H1 (cell line): Measurements from ENCODE around the gene PML. TPM values are rescaled to one million over a fixed set of nuclear protein-coding genes. Genes with fewer than 3 reads are reported as not detected.
"Not testable (repeated sequence)": the region's sequence is repeated elsewhere in the genome, so short reads cannot be mapped to it uniquely, and the experiment has no call there.

Experiments used
- CTCF ChIA-PET: fragments of 300-600 bp; sonication (Branson Sonifier 250); formaldehyde crosslinking; loops from one replicate; lab custom pipeline; 2021; ENCODE audit not compliant: partially characterized antibody; lab: Charles Lee
- POLR2A ChIA-PET: fragments of 300-600 bp; sonication (Branson Sonifier 250); formaldehyde crosslinking; loops from one replicate; lab custom pipeline; 2021; ENCODE audit warnings: inconsistent platforms; ENCODE audit not compliant: partially characterized antibody; lab: Charles Lee
- DNase-seq, 2 experiments: peaks; one replicate each; pipeline versions ENCODE4 v3.0.0 to v3.0.0-alpha.2; 2010 to 2022; ENCODE audit warnings: low spot score in 2 of 2, low read depth in 1 of 2, mixed read lengths in 1 of 2
- FAIRE-seq: peaks from 2 replicates; lab custom pipeline; 2011; peaks lifted over from hg19 to GRCh38; lab: Jason Lieb, UNC
- H2AFZ ChIP-seq: 2 replicates; pipeline ENCODE4 v1.8.1; 2012; ENCODE audit warnings: low read length, inconsistent platforms
- H2AK5ac ChIP-seq: 2 replicates; pipeline ENCODE4 v1.6.1; 2013; ENCODE audit warnings: low read depth, low read length
- H2BK120ac ChIP-seq: replicated peaks from 2 replicates; pipeline ENCODE3; 2013; ENCODE audit warnings: low read depth, low read length, inconsistent platforms
- H2BK12ac ChIP-seq: 2 replicates; pipeline ENCODE4 v1.6.1; 2013; ENCODE audit warnings: low read depth, low read length
- H2BK15ac ChIP-seq: 2 replicates; pipeline ENCODE4 v1.6.1; 2013; ENCODE audit warnings: low read length
- H2BK20ac ChIP-seq: 2 replicates; pipeline ENCODE4 v1.6.1; 2013; ENCODE audit warnings: low read length
- H2BK5ac ChIP-seq: 2 replicates; pipeline ENCODE4 v1.6.1; 2013; ENCODE audit warnings: low read depth, low read length
- H3K14ac ChIP-seq: 2 replicates; pipeline ENCODE4 v1.6.1; 2013; ENCODE audit warnings: inconsistent platforms; ENCODE audit not compliant: insufficient read length
- H3K18ac ChIP-seq: 2 replicates; pipeline ENCODE4 v1.6.1; 2013; ENCODE audit warnings: low read length; ENCODE audit errors: extremely low read depth
- H3K23ac ChIP-seq: 2 replicates; pipeline ENCODE4 v1.6.1; 2013; ENCODE audit warnings: inconsistent platforms; ENCODE audit not compliant: insufficient read length
- H3K23me2 ChIP-seq: 2 replicates; pipeline ENCODE4 v1.6.1; 2013; ENCODE audit warnings: low read depth, low read length
- H3K27ac ChIP-seq: 2 replicates; pipeline ENCODE4 v1.6.1; 2011; ENCODE audit warnings: low read depth, low read length, inconsistent platforms
- H3K27me3 ChIP-seq, 4 experiments: replicated peaks in 1 of 4; 1 replicate in 1 of 4; 2 replicates in 3 of 4; pipeline versions ENCODE4 v1.6.1 to v1.8.1; 2011 to 2013; ENCODE audit warnings: low read length in 3 of 4, mild to moderate bottlenecking in 3 of 4, inconsistent platforms in 2 of 4, mixed read lengths in 2 of 4, moderate library complexity in 1 of 4; ENCODE audit not compliant: control insufficient read depth in 3 of 4, insufficient read depth in 3 of 4; ENCODE audit errors: extremely low read depth in 1 of 4
- H3K36me3 ChIP-seq, 4 experiments: 2 replicates each; pipeline versions ENCODE4 v1.6.1 to v1.8.1; 2011 to 2013; ENCODE audit warnings: mild to moderate bottlenecking in 4 of 4, low read length in 3 of 4, moderate library complexity in 2 of 4, control low read depth in 1 of 4, inconsistent platforms in 1 of 4; ENCODE audit not compliant: insufficient read depth in 4 of 4, control insufficient read depth in 2 of 4
- H3K4ac ChIP-seq: replicated peaks from 2 replicates; pipeline ENCODE3; 2013; ENCODE audit warnings: low read length, low read depth, mixed read lengths, inconsistent platforms; ENCODE audit not compliant: insufficient read length
- H3K4me1 ChIP-seq, 4 experiments: replicated peaks in 1 of 4; 1 replicate in 1 of 4; 2 replicates in 3 of 4; pipeline versions ENCODE4 v1.6.1 to v1.8.1; 2011 to 2013; ENCODE audit warnings: low read length in 3 of 4, inconsistent platforms in 2 of 4, mixed read lengths in 1 of 4; ENCODE audit not compliant: insufficient read depth in 4 of 4, control insufficient read depth in 3 of 4
- H3K4me2 ChIP-seq, 2 experiments: 2 replicates each; pipeline versions ENCODE4 v1.6.1 to v1.8.1; 2011 to 2013; ENCODE audit warnings: low read depth in 2 of 2, low read length in 2 of 2, control low read depth in 1 of 2, inconsistent platforms in 1 of 2, mild to moderate bottlenecking in 1 of 2; ENCODE audit not compliant: insufficient read depth in 1 of 2
- H3K4me3 ChIP-seq, 4 experiments: fragments of 200-600, 300-600 bp in 1 of 4; sonication (generic), shearing (Covaris generic), sonication (Bioruptor Twin) in 1 of 4; 2 replicates each; pipeline versions ENCODE4 v1.5.1 to v1.8.1; 2011 to 2016; ENCODE audit warnings: low read length in 4 of 4, low read depth in 3 of 4, control low read depth in 2 of 4, inconsistent platforms in 2 of 4, mild to moderate bottlenecking in 2 of 4, mixed read lengths in 1 of 4, moderate library complexity in 1 of 4; ENCODE audit not compliant: insufficient read depth in 2 of 4; ENCODE audit errors: extremely low read depth in 1 of 4
- H3K56ac ChIP-seq: replicated peaks from 2 replicates; pipeline ENCODE3; 2013; ENCODE audit warnings: low read depth, mild to moderate bottlenecking, mixed read lengths, low read length, inconsistent platforms; ENCODE audit not compliant: insufficient read length
- H3K79me1 ChIP-seq: 2 replicates; pipeline ENCODE4 v1.6.1; 2013; ENCODE audit warnings: low read depth, low read length, control low read depth
- H3K79me2 ChIP-seq, 2 experiments: 2 replicates each; pipeline versions ENCODE4 v1.6.1 to v1.8.1; 2012 to 2013; ENCODE audit warnings: low read length in 2 of 2, mild to moderate bottlenecking in 2 of 2, inconsistent platforms in 1 of 2; ENCODE audit not compliant: insufficient read depth in 2 of 2, control insufficient read depth in 1 of 2
- H3K9ac ChIP-seq, 4 experiments: replicated peaks in 1 of 4; 1 replicate in 1 of 4; 2 replicates in 3 of 4; pipeline versions ENCODE4 v1.6.1 to v1.8.1; 2011 to 2013; ENCODE audit warnings: low read depth in 3 of 4, low read length in 3 of 4, control low read depth in 2 of 4, mild to moderate bottlenecking in 2 of 4, moderate library complexity in 2 of 4, inconsistent platforms in 1 of 4; ENCODE audit errors: extremely low read depth in 1 of 4
- H3K9me3 ChIP-seq, 2 experiments: 2 replicates each; pipeline versions ENCODE4 v1.6.1 to v1.8.1; 2012 to 2013; ENCODE audit warnings: mild to moderate bottlenecking in 2 of 2, moderate library complexity in 2 of 2, control low read depth in 1 of 2, inconsistent platforms in 1 of 2, low read depth in 1 of 2, low read length in 1 of 2, mixed read lengths in 1 of 2; ENCODE audit not compliant: insufficient read depth in 2 of 2
- H4K20me1 ChIP-seq, 2 experiments: replicated peaks in 1 of 2; 2 replicates each; pipeline versions ENCODE3 to v1.8.1; 2011 to 2013; ENCODE audit warnings: inconsistent platforms in 2 of 2, low read length in 2 of 2, mild to moderate bottlenecking in 1 of 2; ENCODE audit not compliant: insufficient read depth in 2 of 2, control insufficient read depth in 1 of 2
- H4K5ac ChIP-seq: 2 replicates; pipeline ENCODE4 v1.6.1; 2013; ENCODE audit warnings: low read length, low read depth, mixed read lengths, inconsistent platforms; ENCODE audit not compliant: insufficient read length
- H4K8ac ChIP-seq: 2 replicates; pipeline ENCODE4 v1.8.0; 2013; ENCODE audit warnings: mild to moderate bottlenecking, moderate library complexity, low read length, inconsistent platforms; ENCODE audit not compliant: insufficient read depth; ENCODE audit errors: extremely low read depth
- H4K91ac ChIP-seq: replicated peaks from 2 replicates; pipeline ENCODE3; 2013; ENCODE audit warnings: low read length, mixed read lengths, inconsistent platforms; ENCODE audit not compliant: insufficient read length
- WGBS, 2 experiments: shearing (Covaris generic) in 1 of 2; methylation state at CpG; one replicate each; pipeline versions ENCODE4 v1.1.6 to v1.1.7; 2013 to 2015; ENCODE audit warnings: low lambda C conversion rate in 2 of 2, mixed read lengths in 2 of 2, inconsistent platforms in 1 of 2, low coverage in 1 of 2, missing lambda C conversion rate in 1 of 2; ENCODE audit not compliant: insufficient replicate concordance in 2 of 2, insufficient coverage in 1 of 2, insufficient read length in 1 of 2; ENCODE audit errors: extremely low coverage in 1 of 2, missing lambda C conversion rate in 1 of 2; 5-methylcytosine and 5-hydroxymethylcytosine counted together
- polyA plus RNA-seq, 7 experiments: library from polyadenylated mRNA; depleted of rRNA in 3 of 7; stranded (reverse) in 5 of 7; unstranded in 2 of 7; fragments of >200 nt in 5 of 7; fragments of 200-250 nt in 2 of 7; gene quantifications; 1 replicate in 5 of 7; 2 replicates in 1 of 7; 4 replicates in 1 of 7; pipeline versions ENCODE4 v1.2.1 to v1.2.3, GENCODE V29; 2011 to 2013; ENCODE audit warnings: missing spikeins in 2 of 7, mixed read lengths in 2 of 7
- total RNA-seq: library from RNA; stranded (reverse); fragmentation: NEBNext Ultra II Directional; extraction: Animal tissue kit (Norgen Biotek cat#: 25700); gene quantifications from 2 replicates; pipeline ENCODE4 v1.2.1, GENCODE V29; 2021

Gene PML
- total and polyA plus RNA-seq, 2 of the 8 experiments (the other 6 are each of a cell fraction or from before 2014, with no cell fraction given) = 14.9 to 30.3 TPM

DNA sequence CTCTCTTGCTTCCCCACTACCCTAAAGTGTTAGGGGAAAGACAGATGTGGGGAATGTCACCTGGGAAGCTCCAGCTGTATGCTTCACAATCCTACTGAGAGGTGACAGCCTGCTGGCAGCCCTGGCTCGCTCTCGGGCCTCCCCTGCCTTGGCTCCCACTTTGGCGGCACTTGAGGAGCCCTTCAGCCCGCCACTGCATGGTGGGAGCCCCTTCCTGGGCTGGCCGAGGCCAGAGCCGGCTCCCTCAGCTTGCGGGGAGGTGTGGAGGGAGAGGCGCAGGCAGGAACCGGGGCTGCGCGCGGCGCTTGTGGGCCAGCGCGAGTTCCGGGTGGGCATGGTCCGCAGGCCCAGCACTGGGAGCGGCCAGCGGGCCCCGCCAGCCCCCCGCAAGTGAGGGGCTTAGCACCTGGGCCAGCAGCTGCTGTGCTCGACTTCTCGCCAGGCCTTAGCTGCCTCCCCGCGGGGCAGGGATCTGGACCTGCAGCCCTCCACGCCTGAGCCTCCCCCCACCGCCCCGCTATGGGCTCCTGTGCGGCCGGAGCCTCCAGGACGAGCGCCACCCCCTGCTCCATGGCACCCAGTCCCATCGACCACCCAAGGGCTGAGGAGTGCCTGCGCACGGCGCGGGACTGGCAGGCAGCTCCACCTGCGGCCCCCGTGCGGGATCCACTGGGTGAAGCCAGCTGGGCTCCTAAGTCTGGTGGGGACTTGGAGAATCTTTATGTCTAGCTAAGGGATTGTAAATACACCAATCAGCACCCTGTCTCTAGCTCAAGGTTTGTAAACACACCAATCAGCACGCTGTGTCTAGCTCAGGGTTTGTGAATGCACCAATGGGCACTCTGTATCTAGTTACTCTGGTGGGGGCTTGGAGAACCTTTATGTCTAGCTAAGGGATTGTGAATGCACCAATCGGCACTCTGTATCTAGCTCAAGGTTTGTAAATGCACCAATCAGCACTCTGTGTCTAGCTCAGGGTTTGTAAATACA, 58.0 kb downstream of the PML start:
- not testable (repeated sequence) for H3K4me2 ChIP-seq, H4K5ac ChIP-seq, H3K27me3 ChIP-seq, H3K79me2 ChIP-seq, H3K14ac ChIP-seq, H3K9ac ChIP-seq, H3K79me1 ChIP-seq, H4K8ac ChIP-seq, H3K56ac ChIP-seq, H3K36me3 ChIP-seq, H2BK120ac ChIP-seq, H2BK20ac ChIP-seq, H3K9me3 ChIP-seq, H2AK5ac ChIP-seq, H3K27ac ChIP-seq, H2BK12ac ChIP-seq, H3K4me3 ChIP-seq, FAIRE-seq, H3K23me2 ChIP-seq, DNase-seq, H3K4ac ChIP-seq, H3K18ac ChIP-seq, H3K23ac ChIP-seq, H2AFZ ChIP-seq, H2BK15ac ChIP-seq, H4K91ac ChIP-seq, H2BK5ac ChIP-seq, H4K20me1 ChIP-seq
- ChIA-PET POLR2A (interaction anchor here (0.9 to 1.9 kb wide), 4 partner anchors 55 to 268 kb away, joined by 3 to 5 read pairs (median 4); partner anchors contain the start of gene ISLR2), CTCF (interaction anchor here (0.6 to 10.4 kb wide), 33 partner anchors 10 to 607 kb away, joined by 3 to 125 read pairs (median 6); partner anchors contain the start of genes PML, STOML1 and STRA6)
- WGBS, 2 experiments = 93% methylated on average over 27 of the region's 42 CpGs; no CpG with 5 or more reads in 1 of the 2 experiments
- H3K4me1 ChIP-seq = peaks cover 0 to 11% (median 3%) of the 10 kb centered on the region in 4 experiments; a peak in 5 of 7 replicates
